Activated CD4-positive, alpha-beta T cell treated with anti-CD3 and anti-CD28 coated beads, Interleukin-10, Interleukin-2, amounts not matched to agents 100 ng/mL and 50 ng/mL, durations not matched to agents 16 hours and 8 hours (primary cell): ENCODE data around the gene VGF.

Source experiments
- DNase-seq: peaks from one replicate; pipeline ENCODE4 v3.0.0-alpha.2; 2020

VGF gene

DNA sequence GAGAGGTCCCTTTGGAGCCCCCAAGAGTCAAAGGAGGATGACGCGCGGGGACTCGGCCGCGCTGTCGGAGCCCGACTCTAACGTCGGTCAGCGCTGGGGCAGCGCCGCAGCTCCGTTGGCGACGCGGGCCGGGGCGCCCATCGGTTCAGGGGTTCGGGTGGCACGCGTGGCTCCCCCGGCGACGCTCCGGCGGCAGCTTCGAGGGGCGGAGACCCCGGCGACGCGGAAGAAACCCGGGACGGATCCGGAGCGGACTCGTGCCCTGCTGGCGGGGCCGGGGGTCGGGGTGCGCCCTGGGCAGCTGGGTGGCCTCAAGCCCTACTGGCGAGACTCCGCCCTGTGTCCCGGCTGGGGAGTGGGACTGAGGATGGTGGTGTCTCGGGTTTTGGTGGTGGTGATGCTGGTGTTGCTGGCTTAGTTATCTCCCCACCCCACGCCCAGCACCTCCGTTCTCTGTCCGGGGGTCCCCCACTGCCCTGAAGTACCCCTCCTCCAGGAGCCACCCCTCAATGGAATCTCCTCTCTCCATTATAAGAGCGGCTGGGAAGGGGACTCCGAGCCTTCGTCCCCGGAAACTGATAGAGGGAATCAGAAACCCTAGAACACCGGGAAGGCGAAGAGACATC, 14.9 kb upstream of the VGF start, which contains the start of gene NAT16:
Gene NAT16 (minus strand): TSS at position 164 of the 626 bp plus-strand sequence. CDS start 5,486 bp downstream, outside the sequence.
- no peak for DNase-seq

DNA sequence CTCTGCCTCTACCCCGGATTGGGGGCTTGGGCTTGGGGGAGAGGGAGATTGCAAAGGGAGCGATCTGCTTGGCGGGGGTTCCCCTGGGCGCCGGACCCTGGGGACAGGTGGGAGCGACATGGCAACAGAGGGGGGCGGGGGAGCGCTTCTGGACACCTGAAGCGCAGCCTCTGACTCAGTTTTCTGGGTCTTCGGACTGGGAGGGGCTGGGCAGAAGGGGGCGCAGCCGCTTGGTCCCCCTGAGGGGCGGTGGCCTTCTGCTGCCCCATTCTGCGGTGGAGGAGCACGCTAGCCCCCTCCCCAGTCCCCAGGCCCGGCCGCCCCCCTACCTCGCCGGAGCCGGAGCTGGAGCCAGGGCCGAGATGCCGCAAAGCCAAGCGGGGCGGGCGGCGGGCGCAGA, 14.3 kb upstream of the VGF start:
- DNase-seq, result no peak

DNA sequence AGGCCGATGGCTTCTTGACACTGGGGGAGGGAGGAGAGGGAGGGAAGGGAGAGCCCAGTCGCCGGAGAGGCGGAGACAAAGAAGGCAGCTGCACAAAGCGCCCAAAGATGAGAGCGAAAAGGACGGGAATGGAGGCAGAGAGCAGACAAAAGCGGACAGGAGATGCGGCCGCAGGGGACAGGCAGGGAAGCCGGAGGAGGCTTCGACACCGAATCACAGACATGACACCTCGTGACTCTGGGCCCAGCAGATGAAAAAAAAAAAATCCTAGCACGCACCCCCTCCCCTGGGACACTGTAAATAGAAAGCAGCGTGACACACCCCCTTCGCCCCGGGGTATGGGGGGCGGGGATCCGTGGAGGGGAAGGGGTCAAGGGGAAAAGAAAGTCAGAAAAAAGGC, 13.7 kb upstream of the VGF start:
- DNase-seq, result no peak

DNA sequence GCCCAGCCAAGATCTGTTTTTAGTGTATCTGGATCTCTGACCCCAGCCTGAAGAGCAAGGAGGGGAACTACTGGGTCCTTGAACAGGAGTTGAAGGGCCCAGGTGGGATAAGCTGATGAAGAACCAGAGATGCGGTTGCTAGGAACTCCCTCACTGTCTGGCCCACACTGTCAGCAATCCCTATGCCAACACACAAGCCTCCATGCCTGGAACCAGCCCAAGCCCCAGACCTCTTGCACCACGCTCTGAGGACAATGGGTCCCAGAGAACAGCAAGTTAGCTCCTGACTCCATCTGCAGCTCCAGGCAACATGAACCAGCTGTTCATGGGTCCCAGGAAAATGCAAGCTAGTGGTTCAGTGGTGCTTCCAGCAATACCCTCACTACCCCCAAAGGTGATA, 12.3 kb upstream of the VGF start:
- no peak for DNase-seq

DNA sequence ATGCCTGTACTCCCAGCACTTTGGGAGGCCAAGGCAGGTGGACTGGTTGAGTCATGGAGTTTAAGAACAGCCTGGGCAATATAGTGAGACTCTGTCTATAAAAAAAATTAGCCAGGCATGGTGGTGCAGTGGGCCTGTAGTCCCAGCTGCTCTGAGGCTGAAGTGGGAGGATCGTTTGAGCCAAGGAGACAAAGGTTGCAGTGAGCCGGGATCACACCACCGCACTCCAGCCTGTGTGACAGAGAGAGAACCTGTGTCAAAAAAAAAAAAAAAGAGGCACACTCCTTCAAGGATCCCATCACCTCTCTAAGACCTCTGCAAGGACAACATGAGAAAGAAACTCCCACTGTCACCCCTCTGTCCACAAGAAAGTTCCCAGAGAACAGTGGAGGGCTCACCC, 10.3 kb upstream of the VGF start:
- no peak for DNase-seq

DNA sequence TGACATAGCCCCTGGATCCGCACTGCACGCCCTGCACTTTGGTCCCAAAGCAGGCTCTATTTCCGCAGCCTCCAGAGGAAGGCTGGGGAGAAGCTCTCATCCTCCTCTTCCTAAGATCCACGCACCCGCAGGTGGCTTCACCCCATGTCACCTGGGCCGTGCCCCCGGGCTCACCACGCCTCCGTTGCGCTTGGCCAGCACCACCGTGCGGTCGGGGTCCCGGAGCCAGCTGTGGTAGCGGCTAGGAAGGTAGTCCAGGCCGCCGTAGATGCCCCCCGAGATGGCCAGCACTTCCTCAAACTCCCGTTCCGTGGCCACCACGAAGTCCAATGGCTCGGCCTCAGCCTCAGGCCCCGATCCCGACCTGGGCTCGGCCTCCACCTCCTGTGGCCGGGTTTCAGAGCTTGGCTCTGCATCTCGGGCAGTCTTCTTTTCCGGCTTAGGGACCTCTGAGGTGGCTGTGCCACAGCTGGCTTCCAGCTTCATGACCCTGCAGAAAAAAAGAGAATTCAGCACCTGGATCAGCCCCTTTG, 9.0 kb upstream of the VGF start:
- no peak for DNase-seq

GRCh38 chr7:101173752-101174244, 8.4 kb upstream of the VGF start:
- DNase-seq, result peak; percentile 77

DNA sequence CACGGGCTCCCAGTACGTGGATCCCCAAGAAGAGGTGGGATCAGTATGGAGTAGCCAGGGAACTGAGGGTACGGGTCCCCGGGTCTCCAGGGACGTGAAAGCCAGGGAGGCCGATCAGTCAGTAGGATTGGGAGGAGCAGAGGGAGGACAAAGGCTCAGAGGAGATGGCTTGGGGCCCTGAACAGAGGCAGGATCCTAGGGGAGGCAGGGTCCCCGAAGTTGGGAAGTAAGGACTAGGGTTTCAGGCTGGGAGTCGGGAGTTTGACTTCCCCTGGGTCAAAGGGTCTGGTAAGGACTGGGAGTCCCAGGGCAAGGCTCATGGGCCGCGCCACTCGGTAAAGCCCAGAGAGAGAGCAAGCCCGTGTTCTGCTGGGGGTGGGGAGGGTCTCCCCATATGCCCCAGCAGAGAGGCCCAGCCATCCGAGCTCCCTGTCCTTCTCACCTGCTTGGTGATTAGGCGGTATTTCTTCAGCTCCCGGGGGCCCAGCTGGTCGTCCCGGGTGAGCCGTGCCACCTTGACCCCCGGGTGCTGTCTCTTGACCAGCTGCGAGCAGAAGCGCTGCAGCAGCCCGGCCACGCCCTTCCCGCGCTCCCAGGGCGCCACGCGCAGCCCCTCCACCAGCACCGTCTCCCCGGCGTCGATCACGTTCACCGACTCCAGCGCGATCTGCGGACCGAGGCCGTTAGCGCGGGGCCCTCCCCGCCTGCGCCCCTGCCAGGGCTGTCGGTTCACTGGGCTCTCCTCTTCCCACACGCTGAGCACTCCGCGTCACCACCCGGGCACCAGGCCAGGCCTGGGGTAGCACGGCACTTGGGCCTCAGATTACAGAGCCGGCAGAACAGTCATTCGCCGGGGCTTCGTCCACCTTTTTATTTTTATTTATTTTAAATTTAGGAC, 7.7 kb upstream of the VGF start:
- DNase-seq, result no peak

DNA sequence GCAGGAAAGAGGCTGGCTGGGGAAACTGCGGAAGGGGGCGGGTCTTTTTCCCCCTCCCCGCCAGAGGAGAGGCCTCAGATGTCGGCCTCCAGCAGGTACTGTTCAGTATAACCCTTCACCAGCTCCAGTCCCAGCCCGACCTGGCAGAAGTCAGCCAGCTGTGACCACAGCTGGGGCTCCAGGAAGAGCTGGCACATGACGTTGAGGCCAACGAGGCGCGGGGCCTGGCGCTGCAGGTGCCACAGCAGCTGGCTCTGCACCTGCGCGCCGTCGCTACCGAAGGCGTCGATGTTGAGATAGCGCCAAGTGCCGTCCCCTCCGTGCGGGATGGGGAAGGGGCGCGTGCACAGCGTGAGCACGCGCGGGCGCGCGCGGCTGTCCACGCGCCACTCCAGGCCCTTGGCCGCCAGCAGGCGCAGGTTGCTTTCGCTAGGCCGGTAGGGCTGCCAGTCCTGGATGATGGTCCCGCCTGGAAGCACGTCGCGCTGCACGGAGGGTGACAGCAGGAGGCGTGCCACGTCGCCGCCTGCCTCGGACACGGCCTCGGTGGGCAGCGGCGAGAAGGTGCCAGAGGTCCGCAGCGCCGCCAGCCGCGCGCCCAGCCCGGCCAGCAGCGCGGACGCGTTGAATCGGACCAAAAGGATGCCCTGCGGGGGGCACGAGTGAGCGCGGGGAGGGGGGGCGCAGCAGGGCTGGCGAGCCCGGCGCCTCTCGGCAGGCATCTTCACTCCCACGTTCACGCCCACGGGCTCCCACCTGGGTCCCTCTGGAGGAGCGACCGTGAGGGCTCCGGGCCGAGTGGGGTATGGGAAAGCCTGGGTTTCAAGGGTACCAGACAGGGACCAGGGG, 6.9 kb upstream of the VGF start:
- DNase-seq, result no peak

- DNase-seq, result no peak
Measured at GRCh38 chr7:101171442-101171837, 6.1 kb upstream of the VGF start.

DNA sequence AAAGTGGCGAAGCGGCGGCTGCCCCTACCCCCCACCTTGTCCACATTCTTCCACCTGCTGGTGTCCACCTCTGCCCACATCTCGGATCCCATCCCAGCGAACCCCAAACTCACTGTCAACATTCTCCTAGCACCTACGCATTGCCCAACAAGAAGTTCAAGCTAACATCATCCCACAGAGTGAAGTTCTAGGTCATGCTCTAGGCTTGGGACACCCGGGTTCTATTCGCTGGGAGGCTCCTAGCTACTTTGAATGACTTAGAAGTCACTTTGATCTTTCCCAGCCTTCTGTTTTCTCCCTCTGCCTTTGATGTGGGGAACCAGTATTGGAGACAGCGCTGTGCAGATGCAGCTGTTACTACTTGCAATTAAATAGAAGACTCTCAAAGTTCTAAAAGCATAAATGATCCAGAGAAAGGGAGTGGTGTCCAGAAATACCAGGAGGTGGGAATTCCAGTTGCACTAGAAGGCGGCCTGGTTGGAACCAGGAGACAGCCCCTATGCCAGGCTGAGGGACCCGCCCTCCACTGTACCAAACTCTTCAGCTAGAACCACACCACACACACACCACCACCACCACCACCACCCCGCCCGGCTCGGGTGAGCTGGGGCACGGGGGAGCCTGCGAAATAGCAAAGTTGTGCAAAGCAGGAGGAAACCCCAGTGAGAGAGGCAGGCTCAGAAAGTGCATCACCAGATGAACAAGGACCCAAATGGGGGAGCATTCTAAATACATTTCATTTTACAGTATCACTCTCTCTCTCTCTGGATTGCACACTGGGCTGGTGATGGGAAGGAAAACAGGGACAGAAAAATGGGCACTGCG, 5.5 kb upstream of the VGF start:
- no peak for DNase-seq

GRCh38 chr7:101169838-101170551, 4.6 kb upstream of the VGF start:
- DNase-seq, result peak; percentile 81

DNA sequence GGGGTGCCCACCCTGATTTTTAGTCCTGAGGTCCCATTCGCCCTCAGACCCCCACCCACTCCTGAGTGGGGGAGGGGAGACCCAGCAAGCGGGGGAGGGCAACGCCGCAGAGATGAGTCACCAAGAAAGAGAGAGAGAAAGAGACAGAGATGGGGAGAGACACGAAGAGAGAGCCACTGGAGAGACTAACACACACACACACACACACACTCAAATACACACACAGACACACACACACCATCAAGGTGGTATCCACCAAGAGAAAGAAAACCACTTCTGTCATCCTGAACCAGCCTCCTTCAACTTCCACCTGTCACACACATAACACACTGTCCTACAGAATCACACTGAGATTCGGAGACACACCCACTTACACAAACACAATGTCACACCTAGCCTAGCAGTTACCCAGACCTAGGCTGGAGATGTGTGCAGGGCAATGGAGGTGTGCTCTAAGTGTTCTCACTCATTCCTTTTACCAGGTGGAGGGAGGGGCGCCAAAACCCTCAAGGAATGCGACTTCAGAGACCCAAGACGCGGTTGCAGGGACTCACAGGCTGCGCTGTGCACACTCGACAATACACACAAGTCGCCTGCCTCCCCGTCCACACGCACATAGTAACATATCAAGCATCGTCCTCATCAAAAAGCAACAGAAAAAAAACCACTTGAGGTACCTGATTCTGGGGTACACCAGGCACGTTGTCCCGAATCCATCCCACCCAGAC, 3.9 kb upstream of the VGF start:
- no peak for DNase-seq

- no peak for DNase-seq
Measured at GRCh38 chr7:101168412-101169049, 3.2 kb upstream of the VGF start.

DNA sequence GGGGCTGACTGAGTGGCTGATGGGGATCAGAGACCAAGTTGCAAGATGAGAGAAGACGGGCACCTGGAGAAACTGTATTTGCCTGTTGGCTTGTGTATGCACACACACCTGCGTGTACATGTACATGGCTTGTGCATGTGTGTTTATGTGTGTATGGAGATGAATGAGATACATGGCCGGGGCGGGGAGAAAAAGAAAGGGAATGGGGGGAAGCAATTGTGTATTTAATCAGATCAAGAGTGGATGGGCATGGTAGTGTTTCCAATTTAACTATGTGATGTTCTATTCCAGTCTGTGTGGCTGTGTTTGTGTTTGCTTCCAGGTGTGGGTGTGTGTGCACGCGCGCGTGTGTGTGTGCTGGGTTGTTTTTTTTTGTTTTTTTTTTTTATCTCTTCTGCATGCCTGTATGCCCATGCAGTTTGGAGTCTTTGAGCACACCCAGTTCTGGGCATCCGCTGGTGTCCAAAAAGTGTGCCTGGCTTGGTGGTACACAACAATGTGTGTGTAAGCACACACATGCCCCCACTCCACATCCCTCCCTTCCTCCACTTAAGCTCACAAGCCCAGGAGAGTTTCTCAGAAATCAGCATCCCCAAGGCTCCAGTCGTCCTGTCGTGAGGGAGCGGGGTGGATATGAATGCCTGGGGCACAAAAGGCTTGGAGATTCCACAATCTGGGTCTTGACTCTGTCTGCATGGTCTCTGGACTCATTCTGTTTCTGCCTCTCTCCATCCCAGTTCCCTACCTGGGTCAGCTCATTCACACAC, 2.5 kb upstream of the VGF start:
- no peak for DNase-seq

DNA sequence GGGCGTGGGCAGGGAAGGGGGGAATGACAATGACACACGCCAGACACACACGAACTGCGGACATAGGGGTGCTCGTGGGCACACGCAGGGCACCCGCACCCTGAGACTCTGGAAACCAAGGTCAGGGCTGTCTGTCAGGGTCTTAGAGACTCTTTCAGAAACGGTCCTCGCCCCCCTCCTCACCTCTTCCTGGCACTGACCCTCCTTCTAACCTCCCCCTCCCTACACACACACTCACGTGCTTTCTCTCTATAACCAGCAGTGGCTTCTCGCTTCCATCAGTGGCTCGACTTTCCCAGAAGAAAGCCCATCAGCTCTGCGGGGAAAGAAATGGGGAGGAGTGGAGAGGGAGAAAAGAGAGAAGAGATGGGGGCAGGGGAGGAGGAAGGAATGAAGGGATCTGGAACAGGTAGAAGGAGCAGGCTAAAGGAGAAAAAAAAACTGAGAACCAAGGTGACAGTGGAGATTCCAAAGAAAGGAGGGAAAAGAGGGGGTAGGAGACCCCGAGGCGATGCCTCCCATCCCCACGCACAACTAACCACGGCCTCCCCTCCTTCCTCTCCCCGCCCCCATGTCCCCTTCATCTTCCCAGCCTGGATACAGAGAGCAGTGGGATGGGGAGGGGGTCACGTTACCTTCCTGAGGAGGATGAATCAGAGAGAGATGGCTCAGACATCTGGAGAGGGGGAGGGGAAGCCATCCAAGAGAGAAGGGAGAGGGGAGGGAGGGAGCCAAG, 1.7 kb upstream of the VGF start:
- no peak for DNase-seq

- DNase-seq, result no peak
Measured at GRCh38 chr7:101166648-101166908, 1.2 kb upstream of the VGF start.

- DNase-seq, result no peak
Measured at GRCh38 chr7:101165958-101166647, 734 bp upstream of the VGF start.
